ENCODE data around the gene PCGF6.

DNA sequence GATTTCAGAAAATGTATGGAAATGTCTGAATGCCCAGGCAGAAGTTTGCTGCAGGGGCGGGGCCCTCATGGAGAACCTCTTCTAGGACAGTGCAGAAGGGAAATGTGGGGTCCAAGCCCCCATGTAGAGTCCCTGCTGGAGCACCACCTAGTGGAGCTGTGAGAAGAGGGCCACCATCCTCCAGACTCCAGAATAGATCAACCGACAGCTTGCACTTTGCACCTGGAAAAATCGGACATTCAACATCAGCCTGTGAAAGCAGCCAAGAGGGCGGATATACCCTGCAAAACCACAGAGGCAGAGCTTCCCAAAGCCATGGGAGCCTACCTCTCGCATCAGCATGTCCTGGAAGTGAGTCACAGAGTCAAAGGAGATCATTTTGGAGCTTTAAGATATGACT is 91.0 kb downstream of the PCGF6 start:
- no peak for TF ChIP-seq EZH2 (IDR thresholded peaks at IDR 0.05; ENCODE audit: insufficient read depth, low read length)
- TF ChIP-seq CTCF (IDR thresholded peaks at IDR 0.05; ENCODE audit: insufficient read depth, low read depth, low read length): no peak

Measured in astrocyte (in vitro differentiated cells and primary cell).